T-helper 9 cell (primary cell): ENCODE results near the gene PACS1.
"Not testable (repeated sequence)": the region's sequence is repeated elsewhere in the genome, so short reads cannot be mapped to it uniquely, and the experiment has no call there.

Experiments used
- DNase-seq: peaks from one replicate; pipeline ENCODE4 v3.0.0-alpha.2; 2020

The PACS1 gene

GRCh38 chr11:66112041-66112491 is 42.0 kb downstream of the PACS1 start:
- DNase-seq: no peak

GRCh38 chr11:66112601-66113499 is 42.8 kb downstream of the PACS1 start:
- no peak for DNase-seq

- DNase-seq: not testable (repeated sequence)
Observed at GRCh38 chr11:66114957-66115356, 44.9 kb downstream of the PACS1 start.

- DNase-seq: no peak
Observed at GRCh38 chr11:66115638-66116301, 45.7 kb downstream of the PACS1 start.

- DNase-seq: no peak
Observed at GRCh38 chr11:66116576-66117361, 46.7 kb downstream of the PACS1 start.

GRCh38 chr11:66118847-66119246 is 48.8 kb downstream of the PACS1 start:
- no peak for DNase-seq

- no peak for DNase-seq
Observed at GRCh38 chr11:66119348-66120133, 49.5 kb downstream of the PACS1 start.

- no peak for DNase-seq
Observed at GRCh38 chr11:66121466-66121865, 51.4 kb downstream of the PACS1 start.

GRCh38 chr11:66123902-66124301 is 53.8 kb downstream of the PACS1 start:
- no peak for DNase-seq

GRCh38 chr11:66124564-66124963 is 54.5 kb downstream of the PACS1 start:
- DNase-seq: no peak

GRCh38 chr11:66126064-66126463 is 56.0 kb downstream of the PACS1 start:
- DNase-seq: no peak

- DNase-seq: peak; percentile 40
Observed at GRCh38 chr11:66126808-66127555, 56.9 kb downstream of the PACS1 start.

GRCh38 chr11:66130978-66131377 is 60.9 kb downstream of the PACS1 start:
- no peak for DNase-seq

- no peak for DNase-seq
Observed at GRCh38 chr11:66131937-66132632, 62.0 kb downstream of the PACS1 start.

- DNase-seq: no peak
Observed at GRCh38 chr11:66133216-66133775, 63.2 kb downstream of the PACS1 start.

GRCh38 chr11:66136752-66137123 is 66.7 kb downstream of the PACS1 start:
- DNase-seq: no peak

- DNase-seq: no peak
Observed at GRCh38 chr11:66139817-66140404, 69.8 kb downstream of the PACS1 start.

- no peak for DNase-seq
Observed at GRCh38 chr11:66142370-66143263, 72.5 kb downstream of the PACS1 start.

- no peak for DNase-seq
Observed at GRCh38 chr11:66143264-66143566, 73.1 kb downstream of the PACS1 start.
